Measurements from ENCODE around the gene SLC6A4.

- TF ChIP-seq EP300 (IDR thresholded peaks at IDR 0.05; ENCODE audit: borderline replicate concordance): no peak
- no peak for TF ChIP-seq TAF1 (IDR thresholded peaks at IDR 0.05; ENCODE audit: low read depth)
- TF ChIP-seq CREB1 (IDR thresholded peaks at IDR 0.05; ENCODE audit: low read depth): no peak
- no peak for TF ChIP-seq ZBTB7A (IDR thresholded peaks at IDR 0.05; ENCODE audit: low read depth)
- no peak for TF ChIP-seq TCF12 (IDR thresholded peaks at IDR 0.05; ENCODE audit: low read depth)
- no peak for TF ChIP-seq CEBPB (IDR thresholded peaks at IDR 0.05)
- TF ChIP-seq RAD21 (IDR thresholded peaks at IDR 0.05; ENCODE audit: low read depth): no peak
- no peak for TF ChIP-seq YY1 (IDR thresholded peaks at IDR 0.05; ENCODE audit: low read depth)
- TF ChIP-seq, protein P1, sequence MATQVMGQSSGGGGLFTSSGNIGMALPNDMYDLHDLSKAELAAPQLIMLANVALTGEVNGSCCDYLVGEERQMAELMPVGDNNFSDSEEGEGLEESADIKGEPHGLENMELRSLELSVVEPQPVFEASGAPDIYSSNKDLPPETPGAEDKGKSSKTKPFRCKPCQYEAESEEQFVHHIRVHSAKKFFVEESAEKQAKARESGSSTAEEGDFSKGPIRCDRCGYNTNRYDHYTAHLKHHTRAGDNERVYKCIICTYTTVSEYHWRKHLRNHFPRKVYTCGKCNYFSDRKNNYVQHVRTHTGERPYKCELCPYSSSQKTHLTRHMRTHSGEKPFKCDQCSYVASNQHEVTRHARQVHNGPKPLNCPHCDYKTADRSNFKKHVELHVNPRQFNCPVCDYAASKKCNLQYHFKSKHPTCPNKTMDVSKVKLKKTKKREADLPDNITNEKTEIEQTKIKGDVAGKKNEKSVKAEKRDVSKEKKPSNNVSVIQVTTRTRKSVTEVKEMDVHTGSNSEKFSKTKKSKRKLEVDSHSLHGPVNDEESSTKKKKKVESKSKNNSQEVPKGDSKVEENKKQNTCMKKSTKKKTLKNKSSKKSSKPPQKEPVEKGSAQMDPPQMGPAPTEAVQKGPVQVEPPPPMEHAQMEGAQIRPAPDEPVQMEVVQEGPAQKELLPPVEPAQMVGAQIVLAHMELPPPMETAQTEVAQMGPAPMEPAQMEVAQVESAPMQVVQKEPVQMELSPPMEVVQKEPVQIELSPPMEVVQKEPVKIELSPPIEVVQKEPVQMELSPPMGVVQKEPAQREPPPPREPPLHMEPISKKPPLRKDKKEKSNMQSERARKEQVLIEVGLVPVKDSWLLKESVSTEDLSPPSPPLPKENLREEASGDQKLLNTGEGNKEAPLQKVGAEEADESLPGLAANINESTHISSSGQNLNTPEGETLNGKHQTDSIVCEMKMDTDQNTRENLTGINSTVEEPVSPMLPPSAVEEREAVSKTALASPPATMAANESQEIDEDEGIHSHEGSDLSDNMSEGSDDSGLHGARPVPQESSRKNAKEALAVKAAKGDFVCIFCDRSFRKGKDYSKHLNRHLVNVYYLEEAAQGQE (IDR thresholded peaks at IDR 0.05; ENCODE audit: low read depth): no peak
- TF ChIP-seq, protein P2, sequence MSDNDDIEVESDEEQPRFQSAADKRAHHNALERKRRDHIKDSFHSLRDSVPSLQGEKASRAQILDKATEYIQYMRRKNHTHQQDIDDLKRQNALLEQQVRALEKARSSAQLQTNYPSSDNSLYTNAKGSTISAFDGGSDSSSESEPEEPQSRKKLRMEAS (IDR thresholded peaks at IDR 0.05): no peak
- TF ChIP-seq EGR1 (IDR thresholded peaks at IDR 0.05): no peak
- no peak for TF ChIP-seq USF1 (IDR thresholded peaks at IDR 0.05)
- no peak for TF ChIP-seq FOXM1 (IDR thresholded peaks at IDR 0.05; ENCODE audit: borderline replicate concordance, low read depth)
- no peak for TF ChIP-seq TEAD4 (IDR thresholded peaks at IDR 0.05)
These were observed 16.4 kb upstream of the SLC6A4 start for GRCh38 chr17:30251931-30252330.
